Stomach (tissue), 4 donors: ENCODE data around the gene RAMACL.

ENCODE experiments used
- CTCF ChIP-seq, 7 experiments: fragments of 450-650 bp in 4 of 7; fragments of 200-600 bp in 3 of 7; sonication (generic) in 3 of 7; IDR thresholded peaks; one replicate each; pipeline ENCODE4 v1.5.1; 2016 to 2019; ENCODE audit warnings: antibody characterized with exemption in 7 of 7, control low read depth in 2 of 7, mild to moderate bottlenecking in 1 of 7
- EP300 ChIP-seq: sonication (generic); formaldehyde crosslinking; IDR thresholded peaks from one replicate; pipeline ENCODE4 v1.6.1; 2017; ENCODE audit warnings: antibody characterized with exemption

DNA sequence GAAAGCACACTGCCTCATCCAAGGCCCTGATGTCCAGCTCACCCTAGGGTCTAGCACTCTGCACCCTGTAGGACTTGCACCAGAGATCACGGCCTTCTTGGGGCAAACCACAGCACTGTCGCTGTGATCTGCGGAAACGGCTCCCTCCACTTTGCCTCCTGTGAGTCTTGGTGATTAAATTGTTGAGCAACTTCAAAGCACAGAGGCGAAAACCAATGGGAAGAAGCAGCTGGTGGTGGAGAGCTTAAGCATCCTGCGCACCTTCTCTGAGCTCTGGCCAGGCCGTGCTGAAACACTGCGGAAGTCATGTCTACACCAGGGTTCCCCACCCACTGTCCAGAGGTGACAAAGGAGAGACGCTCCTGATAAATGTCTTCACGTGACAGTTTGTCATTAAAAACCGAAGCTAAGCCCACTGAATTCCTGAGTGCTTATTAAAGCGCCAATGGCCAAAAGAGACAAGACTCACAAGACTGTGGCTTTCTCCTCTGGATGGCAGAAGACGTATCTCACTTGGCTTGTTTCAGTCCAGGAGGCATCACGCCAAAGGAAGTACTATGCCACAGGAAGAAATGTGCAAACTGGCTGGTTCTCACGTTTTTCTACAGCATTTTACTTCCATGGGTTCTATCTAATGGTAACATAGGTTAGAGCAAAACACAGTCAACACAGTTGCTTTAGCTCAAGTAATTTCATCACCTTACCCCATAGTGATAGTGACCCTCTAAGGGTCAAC is 3.1 kb downstream of the RAMACL start:
- TF ChIP-seq CTCF (IDR thresholded peaks at IDR 0.05) (no peak), EP300 (no peak)
